ENCODE data around the gene ABTB2. TPM values are rescaled to one million over a fixed set of nuclear protein-coding genes. Genes with fewer than 3 reads are reported as not detected.

ABTB2 gene
- total RNA-seq, 2 experiments from 2014 or later, result 0.06 to 0.09 TPM

GRCh38 chr11:34292111-34292510, 65.7 kb downstream of the ABTB2 start:
- H2AFZ ChIP-seq (ENCODE audit: low read length), result no peak overlapping the region
- DNase-seq (ENCODE audit: low spot score), result no peak
- H3K4me2 ChIP-seq (ENCODE audit: low read length), result no peak overlapping the region
- no peaks in the 10 kb centered on the region for H3K36me3 ChIP-seq (ENCODE audit: insufficient read depth, low read length)
- intact Hi-C loops (cut with micrococcal nuclease; ENCODE audit: unreplicated experiment), result no loop called here
- no peaks in the 10 kb centered on the region for H3K79me2 ChIP-seq (ENCODE audit: insufficient read depth, low read depth, low read length)
- no peak overlapping the region for H3K27ac ChIP-seq (ENCODE audit: low read depth, low read length, poor library complexity, severe bottlenecking)
- no TSS peak for BruUV-seq (replicated peaks)
- H3K4me3 ChIP-seq (ENCODE audit: low read depth, low read length, poor library complexity, severe bottlenecking), result no peak overlapping the region
- H4K20me1 ChIP-seq (ENCODE audit: insufficient read depth, low read length), result no peaks in the 10 kb centered on the region
- no peaks in the 10 kb centered on the region for H3K4me1 ChIP-seq (ENCODE audit: insufficient read depth, low read length, poor library complexity, severe bottlenecking)
- TF ChIP-seq CTCF (conservative IDR thresholded peaks at IDR 0.05; ENCODE audit: low read length) (no peak), EZH2phosphoT487 (IDR thresholded peaks at IDR 0.05; ENCODE audit: borderline replicate concordance, low read depth, low read length) (no peak)
- ChIA-PET POLR2A (no interaction called here), CTCF (ENCODE audit: unreplicated experiment) (no interaction called here)
- H3K9me2 ChIP-seq (ENCODE audit: insufficient read depth, low read length), result no peaks in the 10 kb centered on the region
- H3K9me3 ChIP-seq (ENCODE audit: low read length), result no peaks in the 10 kb centered on the region

- H3K79me2 ChIP-seq (ENCODE audit: insufficient read depth, low read depth, low read length), result no peaks in the 10 kb centered on the region
- H3K27ac ChIP-seq (ENCODE audit: low read depth, low read length, poor library complexity, severe bottlenecking), result no peak overlapping the region
- no peaks in the 10 kb centered on the region for H3K4me1 ChIP-seq (ENCODE audit: insufficient read depth, low read length, poor library complexity, severe bottlenecking)
- no TSS peak for BruUV-seq (replicated peaks)
- intact Hi-C loops (cut with micrococcal nuclease; ENCODE audit: unreplicated experiment), result no loop called here
- no peaks in the 10 kb centered on the region for H4K20me1 ChIP-seq (ENCODE audit: insufficient read depth, low read length)
- TF ChIP-seq CTCF (conservative IDR thresholded peaks at IDR 0.05; ENCODE audit: low read length) (no peak), EZH2phosphoT487 (IDR thresholded peaks at IDR 0.05; ENCODE audit: borderline replicate concordance, low read depth, low read length) (no peak)
- H3K4me3 ChIP-seq (ENCODE audit: low read depth, low read length, poor library complexity, severe bottlenecking), result no peak overlapping the region
- H3K36me3 ChIP-seq (ENCODE audit: insufficient read depth, low read length), result no peaks in the 10 kb centered on the region
- no peak overlapping the region for H3K4me2 ChIP-seq (ENCODE audit: low read length)
- H3K9me3 ChIP-seq (ENCODE audit: low read length), result no peaks in the 10 kb centered on the region
- no peak overlapping the region for H2AFZ ChIP-seq (ENCODE audit: low read length)
- CTCF ChIA-PET (ENCODE audit: unreplicated experiment), result no interaction called here
- no peaks in the 10 kb centered on the region for H3K9me2 ChIP-seq (ENCODE audit: insufficient read depth, low read length)
- no peak for DNase-seq (ENCODE audit: low spot score)
- POLR2A ChIA-PET, result interaction anchor here (0.8 kb wide), 1 partner anchor 9 kb away, joined by 5 read pairs; no protein-coding TSS in a partner anchor
Measured at GRCh38 chr11:34290926-34291325, 66.9 kb downstream of the ABTB2 start.

DNA sequence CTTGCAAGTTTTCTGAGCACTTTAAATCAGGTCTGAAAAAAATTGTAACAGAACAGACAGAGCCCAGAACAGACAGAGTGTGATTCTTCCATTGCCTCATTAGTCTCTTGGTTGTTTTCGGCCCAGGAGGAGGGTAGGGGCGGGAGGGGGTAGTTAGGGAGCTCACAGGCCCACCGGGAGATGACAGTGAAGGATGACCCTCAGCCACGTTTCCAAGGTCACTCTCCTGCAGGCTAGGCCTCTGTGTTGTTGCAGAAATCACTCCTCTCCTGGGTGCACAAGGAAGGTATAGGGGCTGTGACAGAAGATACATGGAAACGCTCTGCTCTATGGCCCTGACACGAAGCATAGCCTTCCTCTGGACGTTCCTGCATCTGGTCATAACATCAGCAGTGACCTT, 69.3 kb downstream of the ABTB2 start:
- POLR2A ChIA-PET, result interaction anchor here (0.8 kb wide), 1 partner anchor 9 kb away, joined by 3 read pairs; no protein-coding TSS in a partner anchor
- Histone ChIP-seq H4K20me1 (ENCODE audit: insufficient read depth, low read length) (no peaks in the 10 kb centered on the region), H2AFZ (ENCODE audit: low read length) (no peak overlapping the region), H3K9me3 (ENCODE audit: low read length) (no peaks in the 10 kb centered on the region), H3K9me2 (ENCODE audit: insufficient read depth, low read length) (no peaks in the 10 kb centered on the region), H3K36me3 (ENCODE audit: insufficient read depth, low read length) (no peaks in the 10 kb centered on the region), H3K27ac (ENCODE audit: low read depth, low read length, poor library complexity, severe bottlenecking) (no peak overlapping the region), H3K4me1 (ENCODE audit: insufficient read depth, low read length, poor library complexity, severe bottlenecking) (no peaks in the 10 kb centered on the region), H3K4me3 (ENCODE audit: low read depth, low read length, poor library complexity, severe bottlenecking) (no peak overlapping the region), H3K4me2 (ENCODE audit: low read length) (no peak overlapping the region), H3K79me2 (ENCODE audit: insufficient read depth, low read depth, low read length) (no peaks in the 10 kb centered on the region)
- no peak for DNase-seq (ENCODE audit: low spot score)
- intact Hi-C loops (cut with micrococcal nuclease; ENCODE audit: unreplicated experiment), result no loop called here
- CTCF ChIA-PET (ENCODE audit: unreplicated experiment), result no interaction called here
- TF ChIP-seq CTCF (conservative IDR thresholded peaks at IDR 0.05; ENCODE audit: low read length) (no peak), EZH2phosphoT487 (IDR thresholded peaks at IDR 0.05; ENCODE audit: borderline replicate concordance, low read depth, low read length) (no peak)
- no TSS peak for BruUV-seq (replicated peaks)
